AG09309 (cell line): ENCODE results near the gene ALDH1L1.

Source experiments
- DNase-seq: peaks from one replicate; pipeline ENCODE4 v3.0.0-alpha.2; 2010; ENCODE audit warnings: low read depth
- H3K4me3 ChIP-seq: 2 replicates; pipeline ENCODE4 v1.5.1; 2011; ENCODE audit warnings: mild to moderate bottlenecking, low read depth, low read length, moderate library complexity; ENCODE audit not compliant: control insufficient read depth
- TF ChIP-seq, protein P1 (sequence below): IDR thresholded peaks from 2 replicates; pipeline ENCODE4 v1.5.1; 2011; ENCODE audit warnings: mild to moderate bottlenecking, low read depth, low read length, inconsistent platforms; ENCODE audit not compliant: insufficient read depth, control insufficient read depth; ENCODE audit errors: missing control alignments

ALDH1L1 gene

GRCh38 chr3:126146525-126147146 is 33.8 kb downstream of the ALDH1L1 start:
- DNase-seq, result no peak
- no peak overlapping the region for H3K4me3 ChIP-seq
- TF ChIP-seq, protein P1, sequence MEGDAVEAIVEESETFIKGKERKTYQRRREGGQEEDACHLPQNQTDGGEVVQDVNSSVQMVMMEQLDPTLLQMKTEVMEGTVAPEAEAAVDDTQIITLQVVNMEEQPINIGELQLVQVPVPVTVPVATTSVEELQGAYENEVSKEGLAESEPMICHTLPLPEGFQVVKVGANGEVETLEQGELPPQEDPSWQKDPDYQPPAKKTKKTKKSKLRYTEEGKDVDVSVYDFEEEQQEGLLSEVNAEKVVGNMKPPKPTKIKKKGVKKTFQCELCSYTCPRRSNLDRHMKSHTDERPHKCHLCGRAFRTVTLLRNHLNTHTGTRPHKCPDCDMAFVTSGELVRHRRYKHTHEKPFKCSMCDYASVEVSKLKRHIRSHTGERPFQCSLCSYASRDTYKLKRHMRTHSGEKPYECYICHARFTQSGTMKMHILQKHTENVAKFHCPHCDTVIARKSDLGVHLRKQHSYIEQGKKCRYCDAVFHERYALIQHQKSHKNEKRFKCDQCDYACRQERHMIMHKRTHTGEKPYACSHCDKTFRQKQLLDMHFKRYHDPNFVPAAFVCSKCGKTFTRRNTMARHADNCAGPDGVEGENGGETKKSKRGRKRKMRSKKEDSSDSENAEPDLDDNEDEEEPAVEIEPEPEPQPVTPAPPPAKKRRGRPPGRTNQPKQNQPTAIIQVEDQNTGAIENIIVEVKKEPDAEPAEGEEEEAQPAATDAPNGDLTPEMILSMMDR, result no peak

- TF ChIP-seq, protein P1, result no peak
- H3K4me3 ChIP-seq, result no peak overlapping the region
- DNase-seq, result no peak
Measured at GRCh38 chr3:126146034-126146433, 34.4 kb downstream of the ALDH1L1 start.

- DNase-seq, result no peak
- no peak overlapping the region for H3K4me3 ChIP-seq
- TF ChIP-seq, protein P1, result no peak
Measured at GRCh38 chr3:126142652-126143051, 37.7 kb downstream of the ALDH1L1 start.

DNA sequence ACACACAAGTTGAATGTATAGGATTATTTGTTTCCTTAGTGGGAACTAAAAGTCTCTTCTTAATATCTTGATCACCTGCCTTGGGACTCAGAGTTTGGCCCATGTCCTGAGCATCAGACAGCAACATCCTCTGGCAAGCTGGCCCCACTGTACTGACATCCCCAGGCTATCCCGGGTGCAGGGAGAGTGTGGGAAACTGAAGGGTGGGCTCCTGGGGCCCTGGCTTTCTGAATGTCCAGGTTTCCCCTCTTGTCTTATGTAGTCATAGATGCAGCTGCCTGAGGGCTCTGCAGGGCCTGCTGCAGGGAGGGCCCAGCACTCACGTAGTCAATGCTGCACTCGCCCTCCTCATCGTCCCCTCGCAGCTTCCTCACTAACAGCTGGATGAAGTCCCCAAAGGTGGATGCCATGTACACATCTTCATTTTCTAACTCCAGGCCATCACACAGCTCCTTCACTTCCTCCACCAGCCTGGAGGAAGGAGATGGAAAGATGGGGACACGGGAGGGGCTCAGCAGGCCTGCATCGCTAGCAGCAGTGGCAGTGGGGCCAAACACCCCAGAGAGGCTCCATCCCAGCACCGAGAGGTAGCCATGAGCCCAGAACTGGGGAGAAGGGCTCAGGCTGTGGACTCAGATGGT is 42.8 kb downstream of the ALDH1L1 start:
- no peak overlapping the region for H3K4me3 ChIP-seq
- DNase-seq, result no peak
- TF ChIP-seq, protein P1, result no peak

GRCh38 chr3:126136428-126137220 is 43.8 kb downstream of the ALDH1L1 start:
- H3K4me3 ChIP-seq, result no peak overlapping the region
- DNase-seq, result no peak
- TF ChIP-seq, protein P1, result no peak

DNA sequence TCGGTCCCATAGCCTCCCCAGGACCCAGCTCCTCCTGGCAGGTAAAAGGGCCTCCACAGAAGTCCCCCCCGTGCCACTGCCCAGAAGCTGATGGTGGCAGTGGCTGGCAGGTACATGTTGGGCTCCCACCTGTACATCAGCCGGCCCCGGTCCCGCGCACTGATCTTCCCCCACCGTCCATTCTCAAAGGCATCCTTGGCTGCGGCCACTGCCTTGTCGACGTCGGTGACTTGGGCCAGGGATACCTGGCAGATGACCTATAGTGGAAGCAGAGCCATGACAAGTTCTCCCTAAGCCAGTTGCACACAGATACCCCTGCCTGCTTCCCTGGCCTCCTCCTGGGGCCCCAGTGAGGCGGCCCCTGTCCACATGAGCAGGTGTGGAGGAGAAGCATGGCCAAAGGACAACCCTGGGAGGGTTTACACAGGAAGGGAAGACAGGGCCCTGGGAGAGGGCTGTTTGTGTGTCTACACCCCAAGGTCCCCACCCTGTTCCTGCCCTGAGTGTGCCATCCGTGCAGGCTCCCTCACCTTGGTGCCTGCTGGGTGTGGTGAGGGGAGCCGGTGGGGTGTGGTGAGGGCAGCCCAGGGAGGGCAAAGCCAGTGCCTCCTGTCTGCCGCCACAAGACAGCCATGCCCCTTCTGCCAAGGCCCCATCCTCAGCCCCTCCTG is 44.8 kb downstream of the ALDH1L1 start:
- no peak for DNase-seq
- no peak overlapping the region for H3K4me3 ChIP-seq
- TF ChIP-seq, protein P1, result no peak
